Astrocyte of the cerebellum (primary cell): ENCODE data around the gene RUNX2.

Experiments used
- DNase-seq: peaks from one replicate; pipeline ENCODE4 v3.0.0-alpha.2; 2011; ENCODE audit warnings: low read depth
- H3K4me3 ChIP-seq: 2 replicates; pipeline ENCODE4 v1.5.1; 2011; ENCODE audit warnings: mild to moderate bottlenecking, low read depth, low read length, moderate library complexity
- in situ Hi-C: cut with HindIII; loops from 2 replicates; pipeline ENCODE4 v1.10.0; 2017; ENCODE audit warnings: low sequenced_read_pairs
- TF ChIP-seq, protein P1 (sequence below): IDR thresholded peaks from 2 replicates; pipeline ENCODE4 v1.5.1; 2012; ENCODE audit warnings: low read length, low read depth, moderate library complexity, mild to moderate bottlenecking; ENCODE audit errors: missing control alignments

Gene RUNX2

DNA sequence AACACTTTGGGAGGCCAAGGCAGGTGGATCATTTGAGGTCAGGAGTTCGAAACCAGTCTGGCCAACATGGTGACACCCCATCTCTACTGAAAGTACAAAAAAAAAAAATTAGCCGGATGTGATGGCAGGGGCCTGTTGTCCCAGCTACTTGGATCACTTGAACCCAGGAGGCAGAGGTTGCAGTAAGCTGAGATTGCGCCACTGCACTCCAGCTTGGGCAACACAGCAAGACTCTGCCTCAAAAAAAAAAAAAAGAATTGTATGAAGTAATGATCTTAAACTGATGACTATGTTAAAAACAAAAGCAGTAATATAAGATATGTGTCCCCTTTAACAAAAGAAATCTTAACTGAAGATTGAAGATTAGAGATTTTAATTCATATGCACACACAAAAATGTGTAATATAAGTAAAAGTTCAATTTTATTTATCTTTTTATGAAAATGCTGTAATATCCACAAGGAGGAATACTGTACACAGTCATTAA, 29.0 kb upstream of the RUNX2 start:
- no peak overlapping the region for H3K4me3 ChIP-seq
- in situ Hi-C loops = no loop called here
- no peak for DNase-seq
- TF ChIP-seq, protein P1, sequence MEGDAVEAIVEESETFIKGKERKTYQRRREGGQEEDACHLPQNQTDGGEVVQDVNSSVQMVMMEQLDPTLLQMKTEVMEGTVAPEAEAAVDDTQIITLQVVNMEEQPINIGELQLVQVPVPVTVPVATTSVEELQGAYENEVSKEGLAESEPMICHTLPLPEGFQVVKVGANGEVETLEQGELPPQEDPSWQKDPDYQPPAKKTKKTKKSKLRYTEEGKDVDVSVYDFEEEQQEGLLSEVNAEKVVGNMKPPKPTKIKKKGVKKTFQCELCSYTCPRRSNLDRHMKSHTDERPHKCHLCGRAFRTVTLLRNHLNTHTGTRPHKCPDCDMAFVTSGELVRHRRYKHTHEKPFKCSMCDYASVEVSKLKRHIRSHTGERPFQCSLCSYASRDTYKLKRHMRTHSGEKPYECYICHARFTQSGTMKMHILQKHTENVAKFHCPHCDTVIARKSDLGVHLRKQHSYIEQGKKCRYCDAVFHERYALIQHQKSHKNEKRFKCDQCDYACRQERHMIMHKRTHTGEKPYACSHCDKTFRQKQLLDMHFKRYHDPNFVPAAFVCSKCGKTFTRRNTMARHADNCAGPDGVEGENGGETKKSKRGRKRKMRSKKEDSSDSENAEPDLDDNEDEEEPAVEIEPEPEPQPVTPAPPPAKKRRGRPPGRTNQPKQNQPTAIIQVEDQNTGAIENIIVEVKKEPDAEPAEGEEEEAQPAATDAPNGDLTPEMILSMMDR = no peak

DNA sequence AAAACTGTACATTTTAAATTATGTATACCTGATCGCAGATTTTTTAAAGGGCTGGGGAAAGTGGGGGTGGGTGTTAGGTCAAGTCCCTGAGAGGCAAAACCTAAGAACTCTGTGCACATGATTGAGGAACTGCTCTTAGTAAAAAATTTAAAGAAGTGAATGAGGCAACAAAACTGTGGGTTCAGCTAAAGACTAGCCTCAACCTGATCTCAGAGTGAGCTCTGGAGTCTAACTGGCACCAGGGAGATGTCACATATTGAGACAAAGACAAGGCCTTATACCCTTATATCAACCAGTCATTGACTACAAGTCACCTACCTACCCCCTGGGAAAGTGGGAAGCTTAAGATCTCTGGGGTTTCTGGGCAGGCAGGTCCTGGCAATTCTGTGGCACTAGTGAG, 27.4 kb upstream of the RUNX2 start:
- no peak for DNase-seq
- TF ChIP-seq, protein P1 = no peak
- H3K4me3 ChIP-seq = no peak overlapping the region
- in situ Hi-C loops = no loop called here

DNA sequence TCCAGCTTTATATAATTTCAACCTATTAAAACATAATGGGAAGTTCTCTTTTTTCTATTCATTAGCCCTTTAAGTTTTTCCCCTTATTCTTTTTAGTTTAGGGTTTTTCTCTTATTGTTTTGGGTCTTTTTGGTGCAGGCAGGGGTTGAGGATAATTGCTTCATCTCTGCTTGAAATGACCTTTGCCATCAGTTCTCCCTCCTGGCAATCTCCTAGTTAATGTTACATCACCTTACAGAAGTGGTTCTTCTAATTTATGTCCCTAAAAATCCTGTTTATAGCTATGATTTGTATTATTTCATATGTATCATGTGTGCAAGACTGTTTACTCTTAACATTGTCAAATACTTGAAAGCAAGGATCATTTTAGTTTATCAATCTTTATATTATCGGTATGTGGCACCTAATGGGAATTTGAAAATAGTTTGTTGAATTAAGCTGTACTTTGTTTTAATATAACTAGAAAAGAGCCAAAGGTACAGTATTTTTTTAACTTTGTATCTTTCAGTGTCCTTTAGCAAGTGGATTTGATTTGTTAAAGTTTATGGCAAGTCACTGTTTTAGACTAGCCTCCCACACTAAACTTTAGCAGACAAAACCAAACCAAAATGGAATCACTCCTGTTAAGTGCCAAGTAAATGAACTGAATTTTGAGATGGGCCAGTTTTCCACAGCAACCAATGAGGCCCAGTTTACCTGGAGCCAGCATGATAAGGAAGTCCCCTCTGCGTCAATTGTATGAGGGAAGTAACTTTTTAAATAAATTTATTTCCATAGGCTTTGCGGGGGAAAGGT, 26.6 kb upstream of the RUNX2 start:
- TF ChIP-seq, protein P1 = no peak
- DNase-seq = no peak
- in situ Hi-C loops = no loop called here
- H3K4me3 ChIP-seq = no peak overlapping the region

DNA sequence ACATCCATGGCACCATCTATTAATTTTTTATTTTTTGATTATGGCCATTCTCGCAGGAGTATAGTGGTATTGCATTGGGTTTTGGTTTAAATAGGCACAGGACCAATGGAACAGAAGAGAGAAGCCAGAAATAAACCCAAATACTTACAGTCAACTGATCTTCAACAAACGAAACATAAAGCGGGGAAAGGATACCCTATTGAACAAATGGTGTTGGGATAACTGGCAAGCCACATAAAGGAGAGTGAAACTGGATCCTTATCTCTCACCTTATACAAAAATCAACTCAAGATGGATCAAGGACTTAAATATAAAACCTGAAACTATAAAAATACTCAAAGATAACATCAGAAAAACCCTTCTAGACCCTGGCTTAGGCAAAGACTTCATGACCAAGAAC, 25.3 kb upstream of the RUNX2 start:
- TF ChIP-seq, protein P1 = no peak
- in situ Hi-C loops = no loop called here
- H3K4me3 ChIP-seq = no peak overlapping the region
- no peak for DNase-seq

DNA sequence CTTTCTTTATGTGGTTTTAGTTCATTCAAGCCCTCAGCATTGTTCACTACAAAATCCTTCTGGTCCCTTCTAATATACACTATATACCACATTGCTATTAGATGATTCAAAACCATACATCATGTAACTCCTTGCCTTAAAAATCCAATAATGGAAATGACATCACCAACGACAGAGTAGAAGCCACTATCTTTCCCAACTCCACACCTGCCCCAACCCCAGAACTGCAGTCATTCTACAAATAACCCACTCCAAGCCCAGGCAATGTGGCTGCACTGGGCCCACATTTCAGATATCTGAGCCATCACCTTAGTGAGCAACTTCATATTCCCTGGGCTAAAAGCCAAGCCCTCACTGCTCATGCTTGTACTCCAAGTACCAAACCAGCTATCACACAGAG, 22.6 kb upstream of the RUNX2 start:
- in situ Hi-C loops = no loop called here
- no peak overlapping the region for H3K4me3 ChIP-seq
- TF ChIP-seq, protein P1 = no peak
- DNase-seq = no peak

DNA sequence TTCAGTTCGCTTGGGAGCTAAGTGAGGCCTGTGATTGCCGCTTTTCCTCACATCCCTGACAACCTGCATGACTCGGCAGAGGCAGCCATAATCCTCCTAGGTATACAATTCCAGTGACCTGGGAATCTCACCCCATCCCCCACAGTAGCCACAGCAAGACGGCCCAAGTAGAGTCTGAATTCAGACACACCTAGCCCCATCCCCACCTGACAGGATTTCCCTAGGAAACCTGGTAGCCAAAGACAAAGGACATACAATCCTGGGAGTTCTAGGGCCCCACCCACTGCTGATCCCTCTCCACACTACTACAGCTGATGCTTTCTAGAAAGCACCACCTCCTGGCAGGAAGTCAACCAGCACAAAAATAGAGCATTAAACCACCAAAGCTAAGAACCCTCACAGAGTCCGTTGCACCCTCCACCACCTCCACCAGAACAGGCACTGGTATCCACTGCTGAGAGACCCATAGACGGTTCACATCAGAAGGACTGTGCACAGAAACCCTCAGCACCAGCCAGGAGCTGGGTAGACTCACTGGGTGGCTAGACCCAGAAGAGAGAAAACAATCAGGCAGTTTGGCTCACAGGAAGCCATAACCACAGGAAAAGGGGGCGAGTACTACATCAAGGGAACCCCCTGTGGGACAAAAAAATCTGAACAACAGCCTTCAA, 17.9 kb upstream of the RUNX2 start:
- in situ Hi-C loops = no loop called here
- no peak overlapping the region for H3K4me3 ChIP-seq
- TF ChIP-seq, protein P1 = no peak
- no peak for DNase-seq
